ENCODE results near the gene HSD11B1L.
A peak's percentile ranks its signal among the peaks of the same experiment; 100 is the strongest.

The HSD11B1L gene

GRCh38 chr19:5666921-5667610 lies 13.8 kb upstream of the HSD11B1L start:
- no peak overlapping the region for H3K27ac ChIP-seq

GRCh38 chr19:5667751-5668271 lies 13.0 kb upstream of the HSD11B1L start:
- no peak for DNase-seq (ENCODE audit: low read depth, low spot score)
- no peak overlapping the region for H3K27ac ChIP-seq

More at GRCh38 chr19:5666921-5667610, 13.8 kb upstream of the HSD11B1L start:
- DNase-seq (ENCODE audit: low read depth, low spot score), result no peak

- H3K27ac ChIP-seq, result no peak overlapping the region
- DNase-seq (ENCODE audit: low read depth, low spot score), result no peak
These were observed 11.6 kb upstream of the HSD11B1L start for GRCh38 chr19:5669212-5669611.

GRCh38 chr19:5671600-5671999 lies 9.2 kb upstream of the HSD11B1L start:
- no peak for DNase-seq (ENCODE audit: low read depth, low spot score)

GRCh38 chr19:5672708-5673459 lies 7.9 kb upstream of the HSD11B1L start:
- DNase-seq (ENCODE audit: low read depth, low spot score), result no peak
- no peak overlapping the region for H3K27ac ChIP-seq

More at GRCh38 chr19:5671600-5671999, 9.2 kb upstream of the HSD11B1L start:
- H3K27ac ChIP-seq, result no peak overlapping the region

GRCh38 chr19:5673752-5674151 lies 7.1 kb upstream of the HSD11B1L start:
- no peak overlapping the region for H3K27ac ChIP-seq
- DNase-seq (ENCODE audit: low read depth, low spot score), result no peak

GRCh38 chr19:5674714-5675113 lies 6.1 kb upstream of the HSD11B1L start:
- no peak overlapping the region for H3K27ac ChIP-seq
- no peak for DNase-seq (ENCODE audit: low read depth, low spot score)

- no peak overlapping the region for H3K27ac ChIP-seq
- no peak for DNase-seq (ENCODE audit: low read depth, low spot score)
These were observed 4.6 kb upstream of the HSD11B1L start for GRCh38 chr19:5676105-5676771.

GRCh38 chr19:5676772-5677105 lies 4.1 kb upstream of the HSD11B1L start:
- H3K27ac ChIP-seq, result no peak overlapping the region
- no peak for DNase-seq (ENCODE audit: low read depth, low spot score)

- H3K27ac ChIP-seq, result no peak overlapping the region
- DNase-seq (ENCODE audit: low read depth, low spot score), result no peak
These were observed 3.7 kb upstream of the HSD11B1L start for GRCh38 chr19:5677136-5677535.

GRCh38 chr19:5677580-5677979 lies 3.2 kb upstream of the HSD11B1L start:
- DNase-seq (ENCODE audit: low read depth, low spot score), result no peak

GRCh38 chr19:5678071-5678718 lies 2.6 kb upstream of the HSD11B1L start:
- DNase-seq (ENCODE audit: low read depth, low spot score), result no peak
- H3K27ac ChIP-seq, result no peak overlapping the region

More at GRCh38 chr19:5677580-5677979, 3.2 kb upstream of the HSD11B1L start:
- H3K27ac ChIP-seq, result no peak overlapping the region

GRCh38 chr19:5679289-5680083 lies 1.3 kb upstream of the HSD11B1L start:
- peak overlapping the region; percentile 70 for H3K27ac ChIP-seq
- no peak for DNase-seq (ENCODE audit: low read depth, low spot score)

- H3K27ac ChIP-seq, result peak overlapping the region; percentile 70
- DNase-seq (ENCODE audit: low read depth, low spot score), result no peak
These were observed 767 bp upstream of the HSD11B1L start for GRCh38 chr19:5680084-5680436.

GRCh38 chr19:5681391-5682106 lies 722 bp downstream of the HSD11B1L start:
- DNase-seq (ENCODE audit: low read depth, low spot score), result no peak
- H3K27ac ChIP-seq, result no peak overlapping the region

GRCh38 chr19:5682107-5682482 lies 1.3 kb downstream of the HSD11B1L start:
- H3K27ac ChIP-seq, result no peak overlapping the region
- DNase-seq (ENCODE audit: low read depth, low spot score), result no peak

- no peak for DNase-seq (ENCODE audit: low read depth, low spot score)
- H3K27ac ChIP-seq, result peak overlapping the region; percentile 10
These were observed 2.5 kb downstream of the HSD11B1L start for GRCh38 chr19:5683177-5683886.

GRCh38 chr19:5684694-5685430 lies 4.0 kb downstream of the HSD11B1L start:
- no peak overlapping the region for H3K27ac ChIP-seq
- no peak for DNase-seq (ENCODE audit: low read depth, low spot score)
